Stomach smooth muscle (tissue), 2 donors: Measurements from ENCODE around the gene FGF14.
"Not testable (repeated sequence)": the region's sequence is repeated elsewhere in the genome, so short reads cannot be mapped to it uniquely, and the experiment has no call there.

Experiments
- H3K27ac ChIP-seq: one replicate; pipeline ENCODE4 v1.7.0; 2013; ENCODE audit warnings: mild to moderate bottlenecking, low read length, inconsistent platforms
- H3K27me3 ChIP-seq, 2 donors: one replicate each; pipeline ENCODE4 v1.7.0; 2013; ENCODE audit warnings: low read length in 2 of 2; ENCODE audit not compliant: insufficient read depth in 2 of 2, control insufficient read depth in 1 of 2
- H3K36me3 ChIP-seq, 2 donors: one replicate each; pipeline ENCODE4 v1.7.0; 2013; ENCODE audit warnings: low read length in 2 of 2; ENCODE audit not compliant: control insufficient read depth in 2 of 2, insufficient read depth in 2 of 2
- H3K4me1 ChIP-seq: one replicate; pipeline ENCODE4 v1.7.0; 2013; ENCODE audit warnings: low read length; ENCODE audit not compliant: control insufficient read depth, insufficient read depth
- H3K4me3 ChIP-seq, 2 donors: one replicate each; pipeline ENCODE4 v1.7.0; 2013; ENCODE audit warnings: low read length in 2 of 2
- H3K9ac ChIP-seq, 2 donors: one replicate each; pipeline ENCODE4 v1.7.0; 2013; ENCODE audit warnings: low read length in 2 of 2, mild to moderate bottlenecking in 1 of 2
- H3K9me3 ChIP-seq, 2 donors: one replicate each; pipeline ENCODE4 v1.7.0; 2013; ENCODE audit warnings: low read length in 2 of 2; ENCODE audit not compliant: control insufficient read depth in 2 of 2
- donor health status: healthy.
- donor health status: Pancreatic carcinoma.

Gene FGF14

GRCh38 chr13:101845245-101846020 lies 556.4 kb downstream of the FGF14 start:
- Histone ChIP-seq H3K9me3 (no peaks in the 10 kb centered on the region), H3K4me3 (no peak overlapping the region)

GRCh38 chr13:101841698-101842097 lies 560.1 kb downstream of the FGF14 start:
- H3K36me3 ChIP-seq, result no peaks in the 10 kb centered on the region
- H3K27ac ChIP-seq, result no peak overlapping the region
- H3K27me3 ChIP-seq, result no peaks in the 10 kb centered on the region
- no peaks in the 10 kb centered on the region for H3K4me1 ChIP-seq
- H3K9me3 ChIP-seq, result no peaks in the 10 kb centered on the region
- no peak overlapping the region for H3K4me3 ChIP-seq
- H3K9ac ChIP-seq, result no peak overlapping the region

More at GRCh38 chr13:101845245-101846020, 556.4 kb downstream of the FGF14 start:
- Histone ChIP-seq H3K27ac (no peak overlapping the region), H3K4me1 (no peaks in the 10 kb centered on the region), H3K27me3 (no peaks in the 10 kb centered on the region), H3K9ac (no peak overlapping the region), H3K36me3 (no peaks in the 10 kb centered on the region)

GRCh38 chr13:101838323-101838722 lies 563.5 kb downstream of the FGF14 start:
- Histone ChIP-seq H3K9ac (no peak overlapping the region), H3K27me3 (no peaks in the 10 kb centered on the region), H3K4me3 (no peak overlapping the region), H3K4me1 (no peaks in the 10 kb centered on the region), H3K9me3 (no peaks in the 10 kb centered on the region), H3K36me3 (no peaks in the 10 kb centered on the region), H3K27ac (no peak overlapping the region)

GRCh38 chr13:101837778-101838177 lies 564.1 kb downstream of the FGF14 start:
- not testable (repeated sequence) for H3K9ac ChIP-seq, H3K4me3 ChIP-seq, H3K36me3 ChIP-seq, H3K27me3 ChIP-seq, H3K9me3 ChIP-seq, H3K4me1 ChIP-seq, H3K27ac ChIP-seq

GRCh38 chr13:101837288-101837687 lies 564.6 kb downstream of the FGF14 start:
- Histone ChIP-seq H3K9me3 (no peaks in the 10 kb centered on the region), H3K9ac (no peak overlapping the region), H3K27me3 (no peaks in the 10 kb centered on the region), H3K27ac (no peak overlapping the region), H3K36me3 (no peaks in the 10 kb centered on the region), H3K4me1 (no peaks in the 10 kb centered on the region), H3K4me3 (no peak overlapping the region)

GRCh38 chr13:101835920-101836319 lies 565.9 kb downstream of the FGF14 start:
- Histone ChIP-seq H3K27ac (no peak overlapping the region), H3K9ac (no peak overlapping the region), H3K4me1 (no peaks in the 10 kb centered on the region), H3K4me3 (no peak overlapping the region), H3K27me3 (no peaks in the 10 kb centered on the region), H3K36me3 (no peaks in the 10 kb centered on the region), H3K9me3 (no peaks in the 10 kb centered on the region)

- Histone ChIP-seq H3K4me1 (no peaks in the 10 kb centered on the region), H3K4me3 (no peak overlapping the region), H3K9ac (no peak overlapping the region), H3K36me3 (no peaks in the 10 kb centered on the region), H3K27ac (no peak overlapping the region), H3K9me3 (no peaks in the 10 kb centered on the region), H3K27me3 (no peaks in the 10 kb centered on the region)
Observed at GRCh38 chr13:101833671-101834070, 568.2 kb downstream of the FGF14 start.

GRCh38 chr13:101830035-101830434 lies 571.8 kb downstream of the FGF14 start:
- Histone ChIP-seq H3K4me1 (no peaks in the 10 kb centered on the region), H3K36me3 (no peaks in the 10 kb centered on the region), H3K9ac (no peak overlapping the region), H3K27me3 (no peaks in the 10 kb centered on the region), H3K4me3 (no peak overlapping the region), H3K27ac (no peak overlapping the region), H3K9me3 (no peaks in the 10 kb centered on the region)

- H3K27ac ChIP-seq, result no peak overlapping the region
- no peak overlapping the region for H3K4me3 ChIP-seq
- no peaks in the 10 kb centered on the region for H3K4me1 ChIP-seq
- no peak overlapping the region for H3K9ac ChIP-seq
- no peaks in the 10 kb centered on the region for H3K36me3 ChIP-seq
- H3K27me3 ChIP-seq, result no peaks in the 10 kb centered on the region
- H3K9me3 ChIP-seq, result no peaks in the 10 kb centered on the region
Observed at GRCh38 chr13:101829484-101829883, 572.4 kb downstream of the FGF14 start.

- Histone ChIP-seq H3K4me1 (no peaks in the 10 kb centered on the region), H3K4me3 (no peak overlapping the region), H3K9me3 (no peaks in the 10 kb centered on the region)
Observed at GRCh38 chr13:101828119-101828518, 573.7 kb downstream of the FGF14 start.

GRCh38 chr13:101817898-101818297 lies 584.0 kb downstream of the FGF14 start:
- H3K9me3 ChIP-seq, result no peaks in the 10 kb centered on the region
- H3K4me3 ChIP-seq, result no peak overlapping the region
- H3K27ac ChIP-seq, result no peak overlapping the region
- H3K27me3 ChIP-seq, result no peaks in the 10 kb centered on the region
- no peak overlapping the region for H3K9ac ChIP-seq
- H3K4me1 ChIP-seq, result no peaks in the 10 kb centered on the region
- peaks cover 0 to under 1% of the 10 kb centered on the region in 2 donors for H3K36me3 ChIP-seq

More at GRCh38 chr13:101828119-101828518, 573.7 kb downstream of the FGF14 start:
- Histone ChIP-seq H3K36me3 (no peaks in the 10 kb centered on the region), H3K9ac (no peak overlapping the region), H3K27me3 (no peaks in the 10 kb centered on the region), H3K27ac (no peak overlapping the region)
